HS-27A (cell line): Measurements from ENCODE around the gene CPNE5.

ENCODE experiments used
- DNase-seq: peaks from one replicate; pipeline ENCODE4 v3.0.0-alpha.2; 2012; ENCODE audit warnings: low read depth, missing footprints

CPNE5 gene

GRCh38 chr6:36743538-36744303, 95.5 kb downstream of the CPNE5 start:
- DNase-seq, result no peak

GRCh38 chr6:36743032-36743431, 96.2 kb downstream of the CPNE5 start:
- no peak for DNase-seq

- no peak for DNase-seq
Observed at GRCh38 chr6:36742146-36742545, 97.1 kb downstream of the CPNE5 start.

- DNase-seq, result no peak
Observed at GRCh38 chr6:36740818-36741179, 98.4 kb downstream of the CPNE5 start.

- DNase-seq, result no peak
Observed at GRCh38 chr6:36739947-36740817, 99.1 kb downstream of the CPNE5 start.

- no peak for DNase-seq
Observed at GRCh38 chr6:36738108-36738507, 101.1 kb downstream of the CPNE5 start.

- DNase-seq, result no peak
Observed at GRCh38 chr6:36737043-36737785, 102.0 kb downstream of the CPNE5 start.

GRCh38 chr6:36735110-36736071, 103.9 kb downstream of the CPNE5 start:
- DNase-seq, result no peak

- no peak for DNase-seq
Observed at GRCh38 chr6:36734486-36735060, 104.7 kb downstream of the CPNE5 start.

- no peak for DNase-seq
Observed at GRCh38 chr6:36733300-36733699, 105.9 kb downstream of the CPNE5 start.

- DNase-seq, result no peak
Observed at GRCh38 chr6:36731622-36732310, 107.5 kb downstream of the CPNE5 start.

- no peak for DNase-seq
Observed at GRCh38 chr6:36730424-36731380, 108.5 kb downstream of the CPNE5 start.

- no peak for DNase-seq
Observed at GRCh38 chr6:36729161-36729524, 110.1 kb downstream of the CPNE5 start.

GRCh38 chr6:36728289-36729160, 110.7 kb downstream of the CPNE5 start:
- no peak for DNase-seq

GRCh38 chr6:36727505-36728021, 111.7 kb downstream of the CPNE5 start:
- DNase-seq, result no peak

GRCh38 chr6:36725581-36725980, 113.7 kb downstream of the CPNE5 start:
- DNase-seq, result no peak

- peak; percentile 39 for DNase-seq
Observed at GRCh38 chr6:36724514-36725390, 114.5 kb downstream of the CPNE5 start.
